Muscle layer of colon (tissue), 2 donors: Measurements from ENCODE around the gene MCHR2.

ENCODE experiments used
- H3K27ac ChIP-seq: one replicate; pipeline ENCODE4 v1.7.0; 2013; ENCODE audit warnings: low read depth, mild to moderate bottlenecking, low read length, moderate library complexity
- H3K27me3 ChIP-seq, 2 donors: one replicate each; pipeline ENCODE4 v1.7.0; 2013; ENCODE audit warnings: low read length in 2 of 2, mild to moderate bottlenecking in 2 of 2; ENCODE audit not compliant: insufficient read depth in 2 of 2, control insufficient read depth in 1 of 2
- H3K36me3 ChIP-seq: one replicate; pipeline ENCODE4 v1.7.0; 2013; ENCODE audit warnings: mild to moderate bottlenecking, low read length; ENCODE audit not compliant: insufficient read depth
- H3K4me1 ChIP-seq: one replicate; pipeline ENCODE4 v1.7.0; 2013; ENCODE audit warnings: mild to moderate bottlenecking, low read length; ENCODE audit not compliant: insufficient read depth
- H3K4me3 ChIP-seq, 2 donors: one replicate each; pipeline ENCODE4 v1.7.0; 2013; ENCODE audit warnings: low read length in 2 of 2, low read depth in 1 of 2, mild to moderate bottlenecking in 1 of 2, moderate library complexity in 1 of 2
- H3K9ac ChIP-seq: one replicate; pipeline ENCODE4 v1.7.0; 2013; ENCODE audit warnings: low read length
- H3K9me3 ChIP-seq: one replicate; pipeline ENCODE4 v1.7.0; 2013; ENCODE audit warnings: mild to moderate bottlenecking, low read length
- donor health status: abdominal sarcoma.
- donor health status: Adenocarcinoma of cecum.

MCHR2 gene

GRCh38 chr6:99901596-99902384 lies 92.2 kb downstream of the MCHR2 start:
- Histone ChIP-seq H3K9me3 (no peaks in the 10 kb centered on the region), H3K4me3 (no peak overlapping the region)

GRCh38 chr6:99894815-99895214 lies 99.2 kb downstream of the MCHR2 start:
- Histone ChIP-seq H3K27ac (no peak overlapping the region), H3K9me3 (no peaks in the 10 kb centered on the region), H3K4me3 (no peak overlapping the region), H3K9ac (no peak overlapping the region), H3K36me3 (no peaks in the 10 kb centered on the region), H3K4me1 (no peaks in the 10 kb centered on the region), H3K27me3 (no peaks in the 10 kb centered on the region)

More at GRCh38 chr6:99901596-99902384, 92.2 kb downstream of the MCHR2 start:
- Histone ChIP-seq H3K36me3 (no peaks in the 10 kb centered on the region), H3K27me3 (no peaks in the 10 kb centered on the region), H3K27ac (no peak overlapping the region), H3K4me1 (no peaks in the 10 kb centered on the region), H3K9ac (no peak overlapping the region)

DNA sequence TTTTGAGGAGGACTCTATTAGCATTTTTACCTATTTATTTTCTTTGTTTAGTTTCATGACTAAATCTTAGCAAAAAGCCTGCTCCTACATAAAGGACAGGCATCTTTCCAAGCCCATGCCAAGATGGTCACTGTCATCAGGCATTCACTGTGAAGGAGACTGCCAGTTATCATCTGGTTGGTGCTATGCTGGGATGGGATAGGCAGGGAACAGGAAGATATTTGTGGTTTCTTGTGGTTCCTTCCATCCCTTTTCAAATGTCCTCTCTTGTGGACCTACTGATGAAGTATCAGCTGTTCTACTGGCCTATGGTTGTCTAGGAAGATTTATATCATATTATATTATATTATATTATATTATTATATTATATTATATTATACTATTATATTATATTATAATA lies 107.0 kb downstream of the MCHR2 start:
- Histone ChIP-seq H3K27me3 (no peaks in the 10 kb centered on the region), H3K9ac (no peak overlapping the region), H3K27ac (no peak overlapping the region), H3K4me3 (no peak overlapping the region), H3K4me1 (no peaks in the 10 kb centered on the region), H3K36me3 (no peaks in the 10 kb centered on the region), H3K9me3 (no peaks in the 10 kb centered on the region)

- Histone ChIP-seq H3K4me1 (no peaks in the 10 kb centered on the region), H3K4me3 (no peak overlapping the region), H3K27me3 (no peaks in the 10 kb centered on the region), H3K9ac (no peak overlapping the region), H3K36me3 (no peaks in the 10 kb centered on the region), H3K27ac (no peak overlapping the region), H3K9me3 (no peaks in the 10 kb centered on the region)
Measured at GRCh38 chr6:99885051-99885450, 109.0 kb downstream of the MCHR2 start.

DNA sequence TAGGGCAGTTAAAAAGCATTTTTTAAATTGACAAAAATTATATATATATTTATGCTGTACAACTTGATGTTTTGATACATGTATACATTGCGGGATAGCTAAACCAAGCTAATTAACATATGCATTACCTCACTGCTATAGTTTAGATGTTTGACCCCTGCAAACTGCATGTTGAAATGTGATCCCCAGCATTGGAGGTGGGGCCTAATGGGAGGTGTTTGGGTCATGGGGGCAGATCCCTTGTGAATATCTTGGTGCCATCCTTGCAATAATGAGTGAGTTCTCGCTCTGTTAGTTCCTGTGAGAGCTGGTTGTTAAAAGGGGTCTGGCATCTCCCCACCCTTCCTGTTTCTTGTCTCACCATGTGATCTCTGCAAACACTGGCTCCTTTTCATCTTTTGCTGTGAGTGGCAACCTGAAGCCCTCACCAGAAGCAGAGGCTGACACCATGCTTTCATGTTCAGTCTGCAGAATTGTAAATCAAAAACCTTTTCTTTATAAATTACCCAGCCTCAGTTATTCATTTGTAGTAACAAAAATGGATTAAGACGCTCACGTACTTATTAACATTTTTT lies 111.8 kb downstream of the MCHR2 start:
- H3K27ac ChIP-seq: no peak overlapping the region
- H3K4me3 ChIP-seq: no peak overlapping the region
- no peak overlapping the region for H3K9ac ChIP-seq
- no peaks in the 10 kb centered on the region for H3K4me1 ChIP-seq
- no peaks in the 10 kb centered on the region for H3K9me3 ChIP-seq
- H3K36me3 ChIP-seq: no peaks in the 10 kb centered on the region
- H3K27me3 ChIP-seq: no peaks in the 10 kb centered on the region

GRCh38 chr6:99879431-99879830 lies 114.6 kb downstream of the MCHR2 start:
- Histone ChIP-seq H3K9me3 (no peaks in the 10 kb centered on the region), H3K4me1 (no peaks in the 10 kb centered on the region)

DNA sequence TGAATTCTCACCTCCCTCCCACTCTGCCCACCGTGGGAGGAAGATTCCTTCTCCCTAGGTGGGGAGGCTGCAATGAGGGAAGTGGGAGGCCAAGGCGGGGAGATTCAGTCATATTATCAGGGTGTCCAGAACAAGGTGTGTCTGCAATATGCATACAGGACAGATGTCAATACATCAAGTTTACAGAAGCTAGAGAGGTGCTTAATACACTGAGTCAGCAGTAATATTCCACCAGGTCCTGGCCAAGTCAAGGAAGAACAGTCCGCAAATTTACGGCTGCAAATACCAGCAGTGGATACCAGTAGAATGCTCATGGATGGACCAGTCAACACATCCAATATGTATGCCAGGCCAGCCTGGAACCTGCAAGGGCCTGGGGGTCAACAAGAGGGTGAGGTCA lies 119.0 kb downstream of the MCHR2 start:
- H3K9ac ChIP-seq: no peak overlapping the region
- H3K27ac ChIP-seq: no peak overlapping the region
- no peaks in the 10 kb centered on the region for H3K36me3 ChIP-seq
- H3K4me3 ChIP-seq: no peak overlapping the region
- H3K27me3 ChIP-seq: no peaks in the 10 kb centered on the region
- H3K4me1 ChIP-seq: no peaks in the 10 kb centered on the region
- H3K9me3 ChIP-seq: no peaks in the 10 kb centered on the region

More at GRCh38 chr6:99879431-99879830, 114.6 kb downstream of the MCHR2 start:
- Histone ChIP-seq H3K4me3 (no peak overlapping the region), H3K36me3 (no peaks in the 10 kb centered on the region), H3K9ac (no peak overlapping the region), H3K27ac (no peak overlapping the region), H3K27me3 (no peaks in the 10 kb centered on the region)

- H3K4me1 ChIP-seq: no peaks in the 10 kb centered on the region
- no peak overlapping the region for H3K27ac ChIP-seq
- no peaks in the 10 kb centered on the region for H3K27me3 ChIP-seq
- no peak overlapping the region for H3K9ac ChIP-seq
- H3K36me3 ChIP-seq: no peaks in the 10 kb centered on the region
- H3K4me3 ChIP-seq: no peak overlapping the region
- H3K9me3 ChIP-seq: no peaks in the 10 kb centered on the region
Measured at GRCh38 chr6:99873084-99873483, 120.9 kb downstream of the MCHR2 start.

DNA sequence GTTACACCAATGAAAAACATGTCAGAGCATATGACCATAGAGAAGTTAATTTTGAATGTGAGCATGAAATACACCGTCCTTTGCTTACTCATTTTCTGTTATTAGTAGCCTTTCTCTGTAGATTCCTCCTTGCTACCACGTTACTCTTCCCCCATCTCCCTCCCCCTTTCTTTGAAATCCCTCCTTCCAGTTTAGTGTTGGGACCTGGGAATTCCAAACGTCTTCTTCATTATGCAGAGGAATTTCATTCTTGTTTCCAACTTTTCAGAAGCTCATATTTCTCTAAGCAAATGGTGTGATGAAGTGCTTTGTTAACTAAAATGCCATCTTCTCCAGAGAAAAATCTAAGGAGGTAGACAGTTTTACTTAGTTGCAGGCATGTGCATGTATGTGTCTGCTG lies 122.4 kb downstream of the MCHR2 start:
- H3K27me3 ChIP-seq: no peaks in the 10 kb centered on the region
- no peaks in the 10 kb centered on the region for H3K4me1 ChIP-seq
- H3K4me3 ChIP-seq: no peak overlapping the region
- no peaks in the 10 kb centered on the region for H3K9me3 ChIP-seq
- H3K27ac ChIP-seq: no peak overlapping the region
- H3K9ac ChIP-seq: no peak overlapping the region
- H3K36me3 ChIP-seq: no peaks in the 10 kb centered on the region
